Glomerular visceral epithelial cell (primary cell): ENCODE results near the gene ZNF423.

Source experiments
- DNase-seq: peaks from one replicate; pipeline ENCODE4 v3.0.0-alpha.2; 2016; ENCODE audit errors: extremely low spot score

The ZNF423 gene

DNA sequence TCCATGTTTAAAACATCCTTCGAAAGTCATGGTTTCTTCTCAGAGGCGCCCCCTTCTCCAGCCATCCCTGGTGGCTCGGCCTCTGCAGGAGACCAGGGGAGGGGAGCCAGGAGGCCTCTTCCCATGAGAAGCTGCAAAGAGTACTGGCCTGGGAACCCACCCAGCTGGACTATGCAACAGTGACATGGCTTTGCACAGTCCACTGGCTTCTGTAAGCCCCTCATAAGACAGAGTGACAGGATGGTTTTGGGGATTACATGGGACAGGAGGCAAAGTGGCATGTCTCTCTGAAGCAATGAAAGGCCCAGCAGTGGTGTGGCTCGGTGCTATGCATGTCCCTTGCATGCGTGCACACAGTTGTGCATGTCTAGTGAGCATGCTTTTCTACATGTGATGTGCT is 382.8 kb downstream of the ZNF423 start:
- DNase-seq = no peak

- no peak for DNase-seq
Observed at GRCh38 chr16:49472598-49472997, 383.3 kb downstream of the ZNF423 start.

GRCh38 chr16:49471038-49471727 is 384.7 kb downstream of the ZNF423 start:
- DNase-seq = no peak

- DNase-seq = no peak
Observed at GRCh38 chr16:49470513-49470991, 385.4 kb downstream of the ZNF423 start.

DNA sequence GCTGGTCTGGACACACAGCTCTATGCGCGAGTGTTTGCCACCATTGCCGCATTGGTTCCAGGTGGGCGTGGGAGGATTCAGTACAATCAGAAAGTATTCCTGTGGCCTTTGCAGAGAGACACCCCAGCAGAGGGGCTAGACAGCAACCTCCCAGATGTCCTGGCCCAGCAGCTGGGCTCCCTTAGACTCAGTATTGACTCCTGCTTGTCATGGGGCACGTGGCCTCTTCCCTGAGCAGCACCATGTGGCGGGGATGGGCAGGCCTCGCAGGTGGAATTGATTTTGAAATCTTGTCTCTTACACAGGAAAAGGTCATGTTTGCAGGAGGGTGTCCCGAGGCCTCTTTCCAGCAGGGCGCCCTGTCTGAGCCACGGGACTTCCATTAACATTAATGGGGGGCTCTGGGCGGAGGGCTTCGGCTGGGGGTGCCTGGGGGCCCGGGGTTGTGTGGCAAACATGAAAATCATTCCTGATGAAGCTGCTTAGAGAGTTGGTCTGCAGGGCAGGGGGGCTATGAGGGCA is 385.9 kb downstream of the ZNF423 start:
- no peak for DNase-seq

GRCh38 chr16:49469311-49469670 is 386.6 kb downstream of the ZNF423 start:
- no peak for DNase-seq

- no peak for DNase-seq
Observed at GRCh38 chr16:49468611-49469310, 387.2 kb downstream of the ZNF423 start.

GRCh38 chr16:49467540-49468372 is 388.2 kb downstream of the ZNF423 start:
- DNase-seq = no peak

DNA sequence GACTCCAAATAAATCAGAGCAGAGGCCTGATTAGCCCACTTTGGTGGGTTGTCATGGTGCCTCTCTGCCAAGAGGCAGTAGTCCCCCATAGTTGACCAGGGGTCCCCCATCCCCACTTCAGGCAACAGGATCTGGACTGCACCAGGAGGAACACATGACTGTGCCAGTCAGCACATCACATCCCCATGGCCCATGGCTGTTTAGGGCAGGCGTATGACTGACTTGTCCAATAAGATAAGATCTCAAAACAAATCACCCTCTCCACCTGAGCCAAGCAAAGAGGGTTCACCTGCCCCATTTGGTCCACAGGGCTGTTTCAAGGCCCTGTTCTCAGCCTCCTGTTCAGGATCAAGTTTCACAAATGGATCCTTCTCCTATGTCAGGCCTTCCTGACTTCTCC is 389.0 kb downstream of the ZNF423 start:
- DNase-seq = no peak

- no peak for DNase-seq
Observed at GRCh38 chr16:49466529-49466831, 389.4 kb downstream of the ZNF423 start.

- no peak for DNase-seq
Observed at GRCh38 chr16:49465661-49466528, 390.0 kb downstream of the ZNF423 start.

GRCh38 chr16:49464877-49465504 is 390.9 kb downstream of the ZNF423 start:
- DNase-seq = no peak

GRCh38 chr16:49464093-49464492 is 391.8 kb downstream of the ZNF423 start:
- no peak for DNase-seq

DNA sequence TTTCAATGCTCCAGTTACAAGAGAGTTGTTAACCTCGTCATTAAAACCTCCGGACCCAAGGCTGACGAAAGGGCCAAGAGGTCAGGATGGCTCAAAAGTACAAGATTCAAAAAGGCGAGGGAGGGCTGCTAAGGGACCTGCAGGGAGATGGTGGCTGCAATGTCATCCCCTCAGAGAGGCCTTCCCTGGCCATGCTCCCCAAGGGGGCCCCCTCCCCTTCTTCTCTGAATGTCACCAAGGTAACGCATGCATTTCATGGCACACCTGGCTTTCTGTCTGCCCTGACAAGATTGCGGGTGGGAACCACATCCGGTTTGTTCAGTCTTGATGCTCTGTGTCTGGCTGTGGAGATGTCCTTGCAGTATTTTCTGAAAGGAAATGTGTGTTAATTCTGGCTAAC is 392.4 kb downstream of the ZNF423 start:
- DNase-seq = no peak

- DNase-seq = no peak
Observed at GRCh38 chr16:49462989-49463371, 392.9 kb downstream of the ZNF423 start.

- no peak for DNase-seq
Observed at GRCh38 chr16:49462362-49462988, 393.4 kb downstream of the ZNF423 start.

DNA sequence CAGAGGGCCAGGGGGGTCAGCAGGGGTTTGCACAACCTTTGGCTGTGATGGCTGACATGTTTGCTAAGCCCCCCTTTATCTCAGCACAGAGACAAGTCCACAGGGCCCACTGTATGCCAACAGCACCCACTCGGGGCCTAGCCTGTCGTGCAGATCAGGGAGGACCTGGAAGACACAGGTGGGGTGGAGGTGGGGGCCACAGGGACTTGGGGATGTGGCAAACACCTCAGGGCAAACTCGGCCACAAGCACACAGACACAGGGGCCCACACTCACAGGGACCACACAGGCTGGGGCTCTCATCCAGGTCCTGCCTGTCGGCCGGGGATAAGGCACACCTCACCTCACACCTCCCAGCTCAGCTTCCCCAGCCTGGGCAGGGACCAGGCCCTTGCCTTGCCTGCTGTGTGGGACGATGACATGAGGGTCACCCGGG is 394.4 kb downstream of the ZNF423 start:
- DNase-seq = no peak

DNA sequence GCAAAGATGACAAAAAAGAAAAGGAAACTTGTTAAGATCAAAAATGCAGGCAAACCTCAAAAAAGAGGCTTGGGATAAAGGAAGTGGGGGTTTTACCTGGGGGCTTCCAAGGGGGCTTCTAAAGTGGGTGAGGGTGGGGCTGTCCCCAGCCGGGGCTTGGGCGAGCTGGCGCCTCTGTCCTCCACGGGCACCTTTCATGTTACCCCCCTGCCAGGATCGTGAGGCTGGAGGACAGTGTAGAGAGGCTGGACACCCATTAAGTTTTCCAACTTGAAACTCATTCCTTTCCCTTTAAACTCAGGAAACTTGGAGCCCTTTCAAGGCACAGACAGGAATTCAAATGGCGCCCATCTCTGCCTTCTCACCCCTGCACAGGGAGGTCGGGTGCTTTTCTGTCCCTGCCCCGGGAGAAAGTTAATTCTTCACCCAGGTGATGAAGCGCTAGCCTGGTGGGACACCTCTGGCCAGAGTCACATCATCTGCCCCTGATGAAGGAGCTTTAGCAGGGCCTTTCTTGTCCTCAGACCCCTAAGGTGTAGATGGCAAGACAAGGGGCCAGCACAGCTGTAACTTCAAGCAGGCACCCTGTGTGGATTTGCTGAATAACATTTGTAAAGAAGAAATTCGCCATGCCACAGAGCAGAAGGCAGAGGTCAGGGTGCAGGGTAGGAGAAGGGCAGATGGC is 395.0 kb downstream of the ZNF423 start:
- DNase-seq = no peak

DNA sequence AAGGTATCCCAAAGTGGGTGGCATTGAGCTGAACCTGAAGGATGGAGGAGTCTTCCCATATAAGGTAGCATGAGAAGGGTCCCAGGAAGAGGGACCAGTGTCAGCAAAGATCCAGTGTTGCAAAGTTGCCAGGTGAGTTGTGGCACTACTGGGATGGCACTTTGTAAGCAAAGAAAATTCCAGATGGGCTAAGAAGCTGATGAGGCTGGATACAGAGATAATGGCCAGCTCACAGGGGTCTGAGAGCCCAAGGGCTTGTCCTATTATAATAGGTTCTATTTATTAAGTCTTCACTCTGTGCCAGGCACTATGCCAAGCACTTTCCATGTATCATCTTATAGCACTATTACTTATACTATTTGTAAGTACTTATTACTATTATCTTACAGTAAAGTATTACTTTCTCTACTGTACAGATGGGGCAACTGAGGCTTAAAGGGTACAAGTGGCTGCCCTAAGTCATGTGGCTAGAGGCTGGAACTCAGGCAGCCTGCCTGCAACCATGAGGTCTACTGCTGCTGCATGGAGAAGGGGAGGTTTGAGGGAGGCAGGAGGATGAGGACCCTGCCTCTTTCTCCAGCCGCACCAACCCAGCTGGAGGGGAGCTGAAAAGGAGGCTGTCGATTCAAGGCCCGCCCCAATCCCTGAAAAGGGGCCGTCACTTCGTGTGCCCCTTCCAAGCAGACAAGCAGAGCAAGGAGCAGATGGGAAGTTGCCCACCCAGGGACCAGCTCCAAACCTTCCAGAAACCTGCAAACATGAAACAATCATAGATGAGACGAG is 395.8 kb downstream of the ZNF423 start:
- DNase-seq = no peak
